Right lobe of liver (tissue), 6 donors: ENCODE measurements around the gene REXO4. TPM values are rescaled to one million over a fixed set of nuclear protein-coding genes. Genes with fewer than 3 reads are reported as not detected.

Source experiments
- ATAC-seq, 4 donors: fragments of 200-7000 bp; cut with Tn5 transposase; one replicate each; pipeline ENCODE4 v1.9.1; 2020; ENCODE audit warnings: mild to moderate bottlenecking in 4 of 4, moderate library complexity in 4 of 4
- DNase-seq, 3 donors: peaks; one replicate each; pipeline ENCODE4 v3.0.0-alpha.2; 2020
- H3K27ac ChIP-seq, 3 donors: fragments of 200-600 bp; one replicate each; pipeline ENCODE4 v1.8.0; 2022
- H3K27me3 ChIP-seq, 2 donors: fragments of 200-600 bp; one replicate each; pipeline ENCODE4 v1.8.0; 2022
- H3K36me3 ChIP-seq, 4 donors: fragments of 200-600 bp; sonication (generic) in 1 of 4; one replicate each; pipeline versions ENCODE4 v1.5.1 to v1.8.0; 2017 to 2022; ENCODE audit warnings: control low read depth in 1 of 4
- H3K4me1 ChIP-seq, 4 donors: fragments of 200-600 bp; sonication (generic) in 1 of 4; one replicate each; pipeline versions ENCODE4 v1.5.1 to v1.8.0; 2017 to 2022; ENCODE audit warnings: control low read depth in 1 of 4
- H3K4me3 ChIP-seq, 3 donors: fragments of 200-600 bp; one replicate each; pipeline ENCODE4 v1.8.0; 2022
- H3K9me3 ChIP-seq, 4 donors: fragments of 200-600 bp; sonication (generic) in 1 of 4; one replicate each; pipeline versions ENCODE4 v1.5.1 to v1.8.0; 2017 to 2022; ENCODE audit warnings: control low read depth in 1 of 4
- POLR2A ChIP-seq: fragments of 450-650 bp; IDR thresholded peaks from one replicate; pipeline ENCODE4 v1.6.1; 2017; ENCODE audit warnings: antibody characterized with exemption, mild to moderate bottlenecking
- WGBS: methylation state at CpG from one replicate; pipeline ENCODE4 v1.1.6; 2018; ENCODE audit warnings: low coverage, low lambda C conversion rate; ENCODE audit not compliant: insufficient coverage; ENCODE audit errors: missing lambda C conversion rate; 5-methylcytosine and 5-hydroxymethylcytosine counted together
- intact Hi-C, 2 donors: fragments of 100-400 bp; cut with DNase I; formaldehyde crosslinking; loops; one replicate each; pipeline versions ENCODE4 v1.11.2 to v1.14.1; 2022
- total RNA-seq, 6 experiments: library from RNA; depleted of rRNA in 2 of 6; stranded (reverse); fragments of >200 nt in 2 of 6; fragmentation: NEBNext Ultra II Directional in 3 of 6; extraction: Animal tissue kit (Norgen Biotek cat#: 25700) in 3 of 6; gene quantifications; one replicate each; pipeline versions ENCODE4 v1.1.0 to v1.2.4, GENCODE V29; 2016 to 2023
- TF ChIP-seq, protein P1 (sequence below), 4 donors: fragments of 200-600 bp in 3 of 4; fragments of 450-650 bp in 1 of 4; IDR thresholded peaks; one replicate each; pipeline versions ENCODE4 v1.5.1 to v1.8.0; 2016 to 2022; ENCODE audit warnings: antibody characterized with exemption in 4 of 4, mild to moderate bottlenecking in 2 of 4
- donor health status: DM: no; HTN: yes; CAD: no.
- donor health status: DM: no; HTN: no; CAD: no.
- donor health status: DM: no; HTN: no; CAD: no.
- donor health status: DM: no; HTN: yes; CAD: no.
- donor health status: DM: no; HTN: yes; CAD: no.

Gene REXO4
- total RNA-seq, 6 experiments from 2014 or later, result 9.5 to 19.9 (median 12.0) TPM

GRCh38 chr9:133463864-133464615, 46.2 kb upstream of the REXO4 start:
- intact Hi-C loops, result no loop called here
- Histone ChIP-seq H3K27me3 (no peaks in the 10 kb centered on the region), H3K4me3 (no peak overlapping the region), H3K4me1 (peaks cover 0 to 21% (median 6%) of the 10 kb centered on the region in 4 donors), H3K36me3 (peaks cover 0 to 32% (median 6%) of the 10 kb centered on the region in 4 donors), H3K27ac (no peak overlapping the region), H3K9me3 (no peaks in the 10 kb centered on the region)
- DNase-seq, result no peak
- ATAC-seq, result no peak
- no peak for TF ChIP-seq POLR2A
- TF ChIP-seq, protein P1, sequence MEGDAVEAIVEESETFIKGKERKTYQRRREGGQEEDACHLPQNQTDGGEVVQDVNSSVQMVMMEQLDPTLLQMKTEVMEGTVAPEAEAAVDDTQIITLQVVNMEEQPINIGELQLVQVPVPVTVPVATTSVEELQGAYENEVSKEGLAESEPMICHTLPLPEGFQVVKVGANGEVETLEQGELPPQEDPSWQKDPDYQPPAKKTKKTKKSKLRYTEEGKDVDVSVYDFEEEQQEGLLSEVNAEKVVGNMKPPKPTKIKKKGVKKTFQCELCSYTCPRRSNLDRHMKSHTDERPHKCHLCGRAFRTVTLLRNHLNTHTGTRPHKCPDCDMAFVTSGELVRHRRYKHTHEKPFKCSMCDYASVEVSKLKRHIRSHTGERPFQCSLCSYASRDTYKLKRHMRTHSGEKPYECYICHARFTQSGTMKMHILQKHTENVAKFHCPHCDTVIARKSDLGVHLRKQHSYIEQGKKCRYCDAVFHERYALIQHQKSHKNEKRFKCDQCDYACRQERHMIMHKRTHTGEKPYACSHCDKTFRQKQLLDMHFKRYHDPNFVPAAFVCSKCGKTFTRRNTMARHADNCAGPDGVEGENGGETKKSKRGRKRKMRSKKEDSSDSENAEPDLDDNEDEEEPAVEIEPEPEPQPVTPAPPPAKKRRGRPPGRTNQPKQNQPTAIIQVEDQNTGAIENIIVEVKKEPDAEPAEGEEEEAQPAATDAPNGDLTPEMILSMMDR (IDR thresholded peaks at IDR 0.05), result no peak
- 92% methylated on average over 11 of the region's 24 CpGs for WGBS

GRCh38 chr9:133463234-133463863, 45.5 kb upstream of the REXO4 start:
- Histone ChIP-seq H3K27ac (no peak overlapping the region), H3K4me1 (peaks cover 0 to 22% (median 6%) of the 10 kb centered on the region in 4 donors), H3K27me3 (no peaks in the 10 kb centered on the region), H3K36me3 (peaks cover 0 to 25% (median 6%) of the 10 kb centered on the region in 4 donors), H3K4me3 (no peak overlapping the region), H3K9me3 (no peaks in the 10 kb centered on the region)
- DNase-seq (no peak), ATAC-seq (no peak)
- 90% methylated on average over 5 of the region's 22 CpGs for WGBS
- TF ChIP-seq, protein P1 (IDR thresholded peaks at IDR 0.05), result no peak
- intact Hi-C loops, result no loop called here

DNA sequence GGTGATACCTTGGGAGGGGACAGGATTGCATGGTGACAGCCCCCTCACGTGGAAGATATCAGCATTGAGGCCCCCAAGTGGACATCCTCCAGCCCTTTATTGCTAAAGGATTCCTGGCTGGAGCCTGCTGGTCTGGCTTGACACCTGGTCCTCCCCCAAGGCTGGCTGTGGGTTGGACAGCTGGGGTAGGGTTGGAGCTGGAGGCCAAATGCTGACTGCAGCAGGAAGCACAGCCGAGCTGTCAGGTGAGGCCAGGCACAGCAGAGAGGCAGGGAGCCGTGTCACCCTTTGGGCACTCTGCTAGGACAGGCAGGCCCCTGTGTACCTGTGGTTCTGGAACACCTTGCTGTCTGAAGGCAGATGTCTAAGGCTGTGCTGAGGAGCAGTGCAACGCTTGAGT, 44.2 kb upstream of the REXO4 start:
- H3K4me1 ChIP-seq, result peaks cover 0 to 22% (median 6%) of the 10 kb centered on the region in 4 donors
- DNase-seq, result peak in 2 of 3 donors; percentile 75 to 84

GRCh38 chr9:133460405-133461175, 42.8 kb upstream of the REXO4 start:
- Histone ChIP-seq H3K4me1 (peaks cover 0 to 22% (median 6%) of the 10 kb centered on the region in 4 donors), H3K36me3 (peaks cover 0 to 7% (median under 1%) of the 10 kb centered on the region in 4 donors), H3K4me3 (peak overlapping the region; percentile 43 to 79 (median 72)), H3K27me3 (no peaks in the 10 kb centered on the region), H3K27ac (peak overlapping the region; percentile 79 to 99 (median 98)), H3K9me3 (no peaks in the 10 kb centered on the region)
- intact Hi-C loops, result no loop called here
- DNase-seq (peak; percentile 90 to 96 (median 95)), ATAC-seq (peak; percentile 57 to 71 (median 64))
- TF ChIP-seq POLR2A, result peak; percentile 76
- TF ChIP-seq, protein P1 (IDR thresholded peaks at IDR 0.05), result no peak
- WGBS, result 9% methylated on average over 14 of the region's 30 CpGs

More for the DNA sequence above, 44.2 kb upstream of the REXO4 start:
- Histone ChIP-seq H3K36me3 (peaks cover 0 to 18% (median 6%) of the 10 kb centered on the region in 4 donors), H3K9me3 (no peaks in the 10 kb centered on the region), H3K27ac (peak overlapping the region in 1 of 3 donors; percentile 98), H3K4me3 (no peak overlapping the region), H3K27me3 (no peaks in the 10 kb centered on the region)
- TF ChIP-seq POLR2A, result no peak
- TF ChIP-seq, protein P1 (IDR thresholded peaks at IDR 0.05), result no peak
- no CpG with 5 or more reads among the region's 4 CpGs for WGBS
- intact Hi-C loops, result no loop called here
- ATAC-seq, result peak in 1 of 4 donors; percentile 12
